Activated CD8-positive, alpha-beta memory T cell treated with anti-CD3 and anti-CD28 coated beads, Interleukin-2, amount 50 U/mL, for 4 hours (primary cell): ENCODE results near the gene SASH1.

Experiments used
- DNase-seq: peaks from one replicate; pipeline ENCODE4 v3.0.0-alpha.2; 2020

SASH1 gene

DNA sequence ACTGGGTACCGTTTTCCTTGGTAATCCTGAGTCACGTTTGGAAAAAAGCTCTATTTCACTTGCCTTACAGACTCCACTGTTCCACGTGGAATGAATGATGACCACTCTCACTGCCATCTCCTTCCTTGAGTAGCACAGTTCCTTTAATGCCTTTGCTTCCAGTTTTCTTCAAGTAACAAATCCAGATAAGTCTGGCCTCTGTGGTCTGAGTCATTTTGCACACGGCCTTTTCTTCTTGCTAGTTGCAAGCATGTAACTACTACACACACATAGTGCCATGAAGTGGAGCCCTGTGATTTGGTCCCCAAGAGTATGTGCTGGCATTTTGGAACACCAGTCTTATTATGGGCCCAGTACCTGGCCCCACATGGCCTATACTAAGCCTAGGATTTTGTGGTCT lies 182.8 kb downstream of the SASH1 start:
- no peak for DNase-seq

DNA sequence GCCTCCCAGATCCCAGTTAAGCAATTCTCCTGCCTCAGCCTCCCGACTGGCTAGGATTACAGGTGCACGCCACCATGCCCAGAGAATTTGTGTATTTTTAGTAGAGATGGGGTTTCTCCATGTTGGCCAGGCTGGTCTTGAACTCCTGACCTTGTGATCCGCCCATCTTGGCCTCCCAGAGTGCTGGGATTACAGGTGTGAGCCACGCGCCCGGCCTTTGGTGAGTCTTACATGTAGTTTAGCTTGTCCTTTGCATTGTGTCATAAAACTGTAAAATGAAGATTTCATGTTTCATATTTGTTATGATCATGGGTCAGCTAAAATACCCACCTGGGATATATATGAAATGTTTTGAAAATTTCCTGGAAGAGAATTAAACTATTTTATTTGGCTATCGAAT lies 183.5 kb downstream of the SASH1 start:
- no peak for DNase-seq

DNA sequence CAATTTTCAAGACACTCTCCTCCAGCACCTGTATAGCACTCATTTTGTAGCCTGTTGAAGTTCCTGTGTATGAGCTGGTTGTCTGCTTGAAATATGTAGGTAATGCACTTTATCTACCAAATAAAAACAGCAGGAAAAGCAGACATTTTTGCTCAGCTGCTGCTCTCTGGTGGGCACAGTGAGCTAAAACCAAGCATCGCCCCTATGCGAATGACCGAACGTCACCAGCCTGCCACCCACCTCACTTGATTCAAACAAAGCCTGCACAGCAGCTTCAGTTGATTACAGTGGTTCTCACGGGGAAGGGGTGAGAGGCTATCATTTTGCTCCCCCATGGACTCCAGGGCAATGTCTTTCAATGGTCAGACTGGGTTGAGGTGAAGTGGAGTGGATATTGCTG lies 185.7 kb downstream of the SASH1 start:
- no peak for DNase-seq

DNA sequence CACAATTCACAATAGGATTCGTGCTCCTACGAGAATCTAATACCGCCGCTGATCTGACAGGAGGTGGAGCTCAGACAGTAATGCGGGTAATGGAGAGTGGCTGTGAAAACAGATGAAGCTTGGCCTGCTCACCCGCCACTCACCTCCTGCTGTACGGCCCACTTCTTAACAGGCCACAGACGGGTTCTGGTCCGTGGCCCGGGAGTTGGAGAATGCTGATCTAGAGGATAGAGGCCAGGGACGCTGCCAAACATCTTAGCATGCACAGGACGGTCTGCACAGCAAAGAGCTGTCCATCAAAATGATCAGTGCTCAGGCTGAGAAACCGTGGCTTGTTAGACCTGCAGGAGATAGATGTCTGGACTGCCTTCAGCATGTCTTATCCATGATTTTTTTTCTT lies 186.4 kb downstream of the SASH1 start:
- no peak for DNase-seq

DNA sequence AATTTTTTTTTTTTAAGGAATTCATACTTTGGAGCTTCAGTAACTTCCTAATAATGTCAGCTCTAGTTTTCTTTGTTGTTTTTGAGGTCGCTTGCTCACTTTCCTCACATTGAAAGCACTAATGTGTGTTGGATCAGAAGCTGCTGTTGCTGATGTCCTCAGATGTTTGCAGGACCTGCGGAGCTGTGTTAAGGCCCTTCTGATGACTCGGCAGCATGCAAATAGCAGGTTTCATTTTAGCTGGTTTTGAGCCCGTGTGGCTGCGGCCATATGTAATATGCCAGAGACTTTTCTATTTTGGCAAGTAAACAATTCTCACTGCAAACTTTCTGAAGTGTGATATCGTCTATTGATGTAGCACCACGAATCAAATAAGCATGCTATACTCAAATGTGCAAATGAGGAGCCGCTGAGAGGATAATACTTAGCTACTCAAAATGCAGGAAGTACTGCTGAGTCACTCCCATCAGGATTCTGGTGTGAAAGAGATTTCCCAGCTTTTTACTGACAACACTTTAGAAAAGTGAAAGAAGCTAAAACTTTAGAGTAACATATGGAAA lies 187.8 kb downstream of the SASH1 start:
- DNase-seq: no peak

DNA sequence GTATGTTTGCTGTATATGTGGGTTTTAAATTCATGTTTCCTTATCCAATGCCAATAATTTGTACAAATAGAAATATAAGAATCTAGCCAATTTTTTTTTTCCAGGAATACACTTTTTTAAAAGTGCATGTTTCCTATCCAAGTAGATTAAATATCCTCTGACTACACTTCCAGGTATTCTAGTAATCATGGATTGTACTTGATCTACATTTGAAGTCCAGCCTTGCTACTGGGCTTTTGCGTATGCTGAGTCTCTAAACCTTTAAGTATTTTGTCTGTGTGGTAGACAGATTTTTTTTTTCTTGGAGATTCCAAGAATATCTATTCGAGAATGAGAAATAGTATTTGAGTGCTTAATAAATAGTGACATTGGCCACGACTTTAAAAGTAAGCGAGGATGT lies 188.3 kb downstream of the SASH1 start:
- DNase-seq: no peak

DNA sequence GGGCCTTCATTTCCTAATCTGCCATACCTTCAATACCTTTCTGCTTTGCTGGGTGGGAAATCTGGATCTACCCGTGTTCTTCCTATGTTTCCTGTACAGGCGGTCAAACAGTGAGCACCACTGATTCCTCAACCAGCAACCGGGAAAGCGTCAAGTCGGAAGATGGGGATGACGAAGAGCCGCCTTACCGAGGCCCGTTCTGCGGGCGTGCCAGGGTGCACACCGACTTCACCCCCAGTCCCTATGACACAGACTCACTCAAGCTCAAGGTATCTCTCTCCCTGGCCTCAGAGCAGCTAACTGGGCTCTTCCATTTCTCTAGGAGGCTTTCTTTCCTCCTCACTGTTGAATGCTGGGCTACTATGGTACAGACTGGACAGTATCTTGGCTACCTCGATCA lies 190.1 kb downstream of the SASH1 start:
- no peak for DNase-seq

DNA sequence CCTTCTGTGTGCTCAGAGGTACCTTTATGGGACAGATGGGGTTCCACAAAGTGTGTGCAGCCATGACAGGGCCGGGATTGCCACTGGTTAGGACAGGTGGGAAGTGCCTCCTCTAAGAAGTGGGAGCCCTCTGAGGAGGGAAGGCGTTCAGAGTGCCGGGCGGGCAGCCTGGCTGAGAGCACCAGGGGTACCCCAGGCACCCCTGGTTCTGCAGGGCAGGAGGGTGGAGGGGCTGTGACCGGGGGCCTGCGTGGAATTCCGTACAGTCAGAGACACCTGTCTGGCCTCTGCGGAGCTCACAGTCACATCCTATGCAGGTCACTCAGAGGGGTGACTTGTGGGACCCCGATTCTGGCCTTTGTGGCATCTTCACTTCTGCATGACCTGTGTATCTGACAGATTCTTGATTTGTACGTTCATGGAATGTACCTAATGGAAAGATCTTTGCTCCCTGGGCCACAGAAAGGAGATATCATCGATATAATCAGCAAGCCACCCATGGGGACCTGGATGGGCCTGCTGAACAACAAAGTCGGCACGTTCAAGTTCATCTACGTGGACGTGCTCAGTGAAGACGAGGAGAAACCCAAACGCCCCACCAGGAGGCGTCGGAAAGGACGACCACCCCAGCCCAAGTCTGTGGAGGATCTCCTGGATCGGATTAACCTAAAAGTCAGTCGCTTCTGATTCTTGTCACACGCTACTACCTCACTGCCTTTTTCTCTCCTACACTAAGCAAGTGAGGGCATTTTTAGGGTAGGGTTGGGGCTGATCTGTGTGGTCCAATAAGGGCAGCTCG lies 190.9 kb downstream of the SASH1 start:
- DNase-seq: no peak

DNA sequence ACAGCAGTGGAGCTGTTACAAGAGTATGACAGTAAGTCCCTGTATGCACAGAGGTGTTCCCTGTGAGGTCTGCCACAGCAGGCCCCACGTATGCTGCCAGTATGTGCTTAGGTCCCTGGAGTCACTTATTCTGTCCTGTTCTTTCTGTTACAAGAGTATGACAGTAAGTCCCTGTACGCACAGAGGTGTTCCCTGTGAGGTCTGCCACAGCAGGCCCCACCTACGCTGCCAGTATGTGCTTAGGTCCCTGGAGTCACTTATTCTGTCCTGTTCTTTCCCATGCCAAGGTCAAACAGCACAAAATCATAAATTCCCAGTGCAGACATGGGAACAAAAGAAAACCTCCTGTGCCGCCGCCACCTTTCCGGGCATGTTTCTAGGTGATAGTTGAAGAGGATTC lies 192.2 kb downstream of the SASH1 start:
- DNase-seq: no peak

DNA sequence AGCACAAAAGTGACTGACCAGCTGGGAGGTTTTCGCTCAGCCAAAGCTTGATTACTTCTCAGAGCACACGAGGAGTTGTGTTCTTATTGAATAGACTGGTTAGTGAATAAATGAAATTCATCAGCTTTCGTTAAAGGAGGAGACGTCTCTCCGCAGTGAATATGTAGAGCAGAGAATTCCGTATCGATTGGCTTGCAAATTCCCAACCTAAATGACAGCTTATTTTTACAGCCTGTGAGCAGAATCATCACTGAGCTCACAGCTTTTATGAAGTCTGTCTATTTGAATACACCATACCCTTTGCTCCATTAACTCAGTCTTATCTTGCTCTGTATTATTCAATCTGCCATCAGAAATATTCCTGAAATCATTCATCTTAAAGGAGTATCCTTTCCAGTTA lies 192.7 kb downstream of the SASH1 start:
- DNase-seq: no peak

DNA sequence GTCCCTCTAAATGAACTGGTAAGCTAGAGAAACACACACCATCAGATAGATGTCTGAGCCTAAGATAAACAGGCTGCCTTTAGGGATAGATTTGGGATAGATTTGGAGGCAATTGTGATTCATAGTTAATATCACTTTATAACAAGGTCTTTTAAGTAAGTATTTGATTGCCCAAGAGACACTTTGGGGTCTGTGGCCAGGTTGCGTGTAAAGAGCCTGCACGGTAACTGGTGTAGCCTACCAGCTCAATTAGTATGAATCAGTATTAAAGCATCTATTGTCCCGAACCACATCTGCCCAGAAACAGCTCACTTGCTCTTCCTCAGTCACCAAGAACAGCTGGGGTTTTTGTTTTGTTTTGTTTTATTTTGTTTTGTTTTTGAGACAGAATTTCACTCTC lies 193.3 kb downstream of the SASH1 start:
- no peak for DNase-seq

DNA sequence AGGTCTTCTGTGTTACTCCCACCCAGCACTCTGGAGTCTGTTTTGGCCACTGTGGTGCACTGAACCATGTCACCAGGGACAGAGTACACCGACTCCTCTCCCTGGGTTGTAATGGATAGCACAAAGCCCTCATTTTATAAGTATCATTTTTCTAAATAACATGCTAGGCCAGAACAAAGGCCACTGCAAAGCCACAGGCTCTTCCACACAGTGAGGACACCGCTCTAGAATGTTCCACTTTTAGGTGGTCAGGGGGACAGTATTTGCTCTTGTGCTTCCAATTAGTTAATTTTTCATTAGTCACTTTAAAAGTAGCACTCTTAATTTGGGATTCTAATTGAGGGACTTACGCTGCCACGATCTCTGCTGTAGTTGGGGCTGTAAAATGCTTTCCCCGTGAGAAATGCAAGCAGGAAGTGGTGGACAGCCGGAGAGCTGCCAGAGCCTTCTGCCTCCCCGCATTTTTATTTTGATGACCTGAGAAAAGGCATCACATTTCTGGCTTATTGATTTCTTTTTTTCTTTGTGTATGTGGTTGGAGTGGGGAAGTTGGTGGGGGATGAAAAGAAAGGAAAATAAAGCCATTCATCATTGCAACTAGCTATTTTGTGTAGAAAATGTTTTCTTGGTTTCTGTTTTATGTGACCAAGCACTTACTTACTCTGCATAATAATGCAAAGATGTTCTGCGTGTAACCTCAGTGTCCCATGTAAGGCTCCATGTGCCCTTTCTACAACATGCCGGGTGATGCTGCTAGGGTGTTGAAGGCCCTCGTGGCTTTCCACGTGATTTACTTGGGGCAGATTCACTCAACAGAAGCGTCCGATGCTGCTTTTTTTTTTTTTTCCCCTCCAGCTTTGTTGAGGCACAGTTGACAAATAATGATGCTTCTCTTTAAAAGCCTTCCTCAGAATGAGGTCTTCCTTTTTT lies 195.9 kb downstream of the SASH1 start:
- DNase-seq: no peak

DNA sequence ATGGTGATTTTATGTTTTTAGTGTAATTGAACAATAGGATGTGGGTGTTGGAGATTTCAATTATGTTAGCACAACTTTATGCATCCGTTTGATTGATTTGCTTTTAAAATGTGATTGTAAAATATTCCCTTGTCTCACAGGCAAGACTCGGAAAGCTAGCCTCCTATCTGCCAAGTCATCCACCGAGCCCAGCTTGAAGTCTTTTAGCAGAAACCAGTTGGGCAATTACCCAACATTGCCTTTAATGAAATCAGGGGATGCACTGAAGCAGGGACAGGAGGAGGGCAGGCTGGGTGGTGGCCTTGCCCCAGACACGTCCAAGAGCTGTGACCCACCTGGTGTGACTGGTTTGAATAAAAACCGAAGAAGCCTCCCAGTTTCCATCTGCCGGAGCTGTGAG lies 200.9 kb downstream of the SASH1 start:
- DNase-seq: no peak

DNA sequence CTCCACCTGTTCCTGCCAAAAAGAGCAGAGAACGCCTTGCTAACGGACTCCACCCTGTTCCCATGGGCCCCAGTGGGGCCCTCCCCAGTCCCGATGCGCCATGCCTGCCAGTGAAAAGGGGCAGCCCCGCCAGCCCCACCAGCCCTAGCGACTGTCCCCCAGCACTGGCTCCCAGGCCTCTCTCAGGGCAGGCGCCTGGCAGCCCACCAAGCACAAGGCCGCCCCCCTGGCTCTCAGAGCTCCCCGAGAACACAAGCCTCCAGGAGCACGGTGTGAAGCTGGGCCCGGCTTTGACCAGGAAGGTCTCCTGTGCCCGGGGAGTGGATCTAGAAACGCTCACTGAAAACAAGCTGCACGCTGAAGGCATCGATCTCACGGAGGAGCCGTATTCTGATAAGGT lies 201.8 kb downstream of the SASH1 start:
- no peak for DNase-seq

DNA sequence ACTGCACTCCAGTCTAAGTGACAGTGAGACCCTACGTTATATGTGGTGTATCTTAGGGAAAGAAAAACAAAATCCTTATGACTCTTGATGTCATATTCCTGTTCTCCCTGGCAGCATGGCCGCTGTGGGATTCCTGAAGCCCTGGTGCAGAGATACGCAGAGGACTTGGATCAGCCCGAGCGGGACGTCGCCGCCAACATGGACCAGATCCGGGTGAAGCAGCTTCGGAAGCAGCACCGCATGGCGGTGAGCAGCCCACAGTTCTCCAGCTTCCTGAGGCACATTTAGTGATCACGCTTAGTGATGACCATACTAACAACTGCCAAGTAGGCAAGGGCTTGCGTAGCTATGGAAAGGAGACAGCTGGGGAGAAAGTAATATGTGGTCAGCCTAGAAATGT lies 203.3 kb downstream of the SASH1 start:
- DNase-seq: no peak

DNA sequence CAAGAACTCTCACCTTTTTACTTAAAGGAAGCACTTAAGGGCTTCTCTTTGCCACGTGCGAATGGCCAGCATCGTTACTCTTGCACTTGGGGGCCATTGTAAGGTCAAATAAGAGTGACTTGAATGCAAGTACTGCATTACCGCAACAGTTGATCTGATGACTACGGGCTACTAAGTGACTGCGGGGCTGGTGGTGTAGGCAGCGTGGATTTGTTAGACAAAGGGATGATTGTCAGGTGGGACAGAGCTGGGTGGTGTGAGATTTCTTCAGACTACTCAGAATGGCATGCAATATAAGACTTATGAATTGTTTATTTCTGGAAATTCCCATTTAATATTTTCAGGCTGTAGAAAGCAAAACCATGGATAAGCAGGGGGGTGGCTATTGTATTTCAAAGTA lies 204.5 kb downstream of the SASH1 start:
- DNase-seq: no peak

DNA sequence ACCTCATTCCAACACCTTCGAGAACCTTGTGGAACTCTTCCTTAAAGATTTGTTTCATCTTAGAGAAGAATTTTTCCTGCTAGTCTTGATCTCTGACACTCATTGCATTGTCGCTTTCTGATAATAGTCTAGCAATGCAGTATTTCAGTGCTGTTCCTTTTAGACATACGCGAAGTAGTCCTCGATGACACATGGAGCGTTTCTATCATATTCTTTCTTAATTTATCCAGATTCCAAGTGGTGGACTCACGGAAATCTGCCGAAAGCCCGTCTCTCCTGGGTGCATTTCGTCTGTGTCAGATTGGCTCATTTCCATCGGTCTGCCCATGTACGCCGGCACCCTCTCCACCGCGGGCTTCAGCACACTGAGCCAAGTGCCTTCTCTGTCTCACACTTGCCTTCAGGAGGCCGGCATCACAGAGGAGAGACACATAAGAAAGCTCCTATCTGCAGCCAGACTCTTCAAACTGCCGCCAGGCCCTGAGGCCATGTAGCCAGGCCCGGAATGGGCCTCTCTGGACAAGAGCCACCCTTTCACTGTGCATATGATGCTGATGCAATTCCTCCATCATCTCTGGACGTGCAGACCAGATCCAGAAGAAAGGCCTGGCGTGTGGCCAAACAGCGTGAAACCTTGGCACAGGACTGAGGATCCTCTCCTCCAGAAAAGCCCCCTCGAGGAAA lies 205.6 kb downstream of the SASH1 start:
- DNase-seq: no peak

DNA sequence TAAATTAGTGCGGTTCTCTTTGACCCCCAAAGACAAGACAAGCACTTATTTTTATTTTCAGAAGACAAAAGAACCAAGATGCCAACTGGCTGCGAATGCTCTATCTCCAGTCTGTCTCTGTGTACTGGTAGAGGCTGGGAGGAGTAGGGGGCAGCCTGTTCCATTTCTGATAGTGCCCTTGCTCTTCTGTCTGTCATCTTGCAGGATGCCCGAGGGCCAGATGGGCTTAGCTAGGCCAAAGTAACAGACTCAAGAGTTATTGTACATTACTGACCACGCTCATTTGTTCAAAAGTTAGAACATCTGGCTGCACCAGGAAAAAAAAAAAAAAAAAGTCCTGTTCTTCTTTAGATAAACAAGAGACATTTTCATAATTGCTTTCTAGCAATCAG lies 206.1 kb downstream of the SASH1 start:
- DNase-seq: no peak

DNA sequence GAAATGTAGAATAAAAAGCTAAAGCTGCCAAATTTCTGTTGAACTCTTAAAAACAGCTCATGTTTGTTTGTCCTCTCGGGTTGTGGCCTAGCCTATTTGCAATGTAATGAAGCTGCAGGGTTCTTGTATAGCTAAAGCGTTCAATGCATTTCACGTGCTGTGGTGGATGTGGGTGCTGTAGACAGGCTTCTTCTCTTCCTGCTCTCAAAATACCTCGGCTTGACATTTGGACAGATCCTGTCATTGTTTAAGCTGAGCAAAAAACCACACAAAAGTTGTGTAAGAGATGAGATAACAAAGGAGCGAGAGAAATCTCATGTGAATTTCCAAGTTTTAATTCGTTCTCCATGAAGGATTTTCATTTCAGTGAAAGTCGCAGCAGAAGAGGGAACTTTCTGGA lies 207.9 kb downstream of the SASH1 start:
- no peak for DNase-seq

DNA sequence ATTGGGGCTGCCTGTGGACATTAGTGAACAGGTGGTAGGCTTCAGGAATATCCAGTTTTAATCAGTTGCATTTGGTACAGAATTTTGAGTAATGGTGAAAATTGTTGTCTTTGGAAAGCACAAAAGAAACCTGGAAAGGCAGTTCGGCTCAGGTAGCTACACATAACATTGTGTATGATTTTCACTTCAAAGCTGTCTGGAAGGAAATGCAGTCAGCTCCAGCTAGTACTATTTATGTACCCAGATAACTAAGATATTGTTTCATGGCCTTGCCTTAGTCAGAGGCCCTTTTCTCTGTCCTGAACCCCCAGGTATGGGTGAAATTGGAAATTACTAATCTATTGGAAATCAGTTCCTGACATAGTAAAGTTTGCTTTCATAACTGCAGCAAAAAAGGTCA lies 208.6 kb downstream of the SASH1 start:
- no peak for DNase-seq

DNA sequence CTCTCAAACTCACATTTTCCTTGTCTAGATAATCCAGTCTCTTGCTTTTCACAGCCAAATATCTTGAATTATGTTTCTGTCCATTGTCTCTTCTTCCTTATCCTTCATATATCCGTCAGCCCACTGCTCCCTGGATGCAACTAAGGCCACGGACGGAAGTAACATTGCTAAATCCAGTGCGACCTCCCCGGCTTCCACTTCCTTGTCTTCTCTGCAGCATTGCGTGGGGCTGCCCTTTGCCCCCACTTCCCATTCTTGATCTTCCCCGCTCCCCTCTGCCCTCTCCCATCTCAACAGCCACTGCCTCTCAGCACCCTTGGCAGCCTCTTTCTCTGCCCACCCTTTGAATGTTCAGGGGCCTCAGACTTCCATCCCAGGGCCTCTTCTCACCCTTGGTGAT lies 213.8 kb downstream of the SASH1 start:
- DNase-seq: no peak

DNA sequence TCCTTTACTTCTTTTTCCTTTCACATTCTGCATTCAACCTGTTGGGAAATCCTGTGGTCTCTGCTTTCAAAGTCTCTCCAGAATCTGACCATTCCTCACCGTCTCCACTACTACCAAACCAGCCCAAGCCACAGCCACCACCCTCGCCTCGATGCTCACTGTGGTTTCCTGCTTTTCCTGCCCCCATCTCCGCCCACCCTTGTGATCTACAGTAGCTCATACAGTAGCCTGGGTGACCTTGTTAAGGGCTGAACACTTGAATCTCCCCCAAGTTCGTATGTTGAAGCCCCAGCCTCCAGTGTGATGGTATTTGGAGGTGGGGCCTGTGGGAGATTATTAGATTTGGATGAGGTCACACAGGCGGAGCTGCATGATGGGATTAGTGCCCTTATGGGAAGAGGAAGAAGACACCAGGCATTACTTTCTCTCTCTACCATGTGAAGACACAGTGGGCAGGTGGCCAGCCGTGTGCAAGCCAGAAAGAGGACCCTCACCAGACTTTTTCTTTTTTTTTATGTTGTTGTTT lies 215.2 kb downstream of the SASH1 start:
- DNase-seq: no peak

DNA sequence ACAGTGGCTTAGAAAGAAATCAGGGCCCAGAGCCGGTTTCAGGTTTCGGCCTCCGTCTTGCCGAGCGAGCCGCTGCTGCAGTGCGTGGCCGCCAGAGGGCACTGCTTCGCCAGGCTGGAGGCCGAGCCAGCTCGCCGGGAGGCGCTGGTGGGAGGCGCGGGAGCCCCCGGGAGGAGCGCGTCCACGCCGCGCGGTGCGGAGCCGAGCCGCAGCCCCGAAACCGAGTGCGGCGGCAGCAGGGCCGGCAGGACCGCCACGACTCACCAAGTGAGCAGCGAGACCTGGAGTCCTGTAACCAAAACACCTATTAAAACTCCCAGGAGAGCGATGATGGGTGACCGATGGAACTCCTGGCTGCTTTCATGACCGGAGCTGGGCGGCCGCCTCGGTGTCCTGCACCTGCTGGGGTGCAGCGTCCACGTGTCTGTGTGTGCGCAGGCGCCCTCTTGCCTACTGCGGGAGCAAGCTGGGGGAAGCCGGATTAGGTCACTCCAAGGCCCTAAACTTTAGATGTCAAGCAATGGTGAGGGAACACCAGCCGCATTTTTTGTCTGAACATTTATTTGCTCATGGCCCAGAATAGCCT lies 217.3 kb downstream of the SASH1 start:
- peak; percentile 71 for DNase-seq
